HT1080 (cell line): Measurements from ENCODE around the gene HMCN2. TPM values are rescaled to one million over a fixed set of nuclear protein-coding genes. Genes with fewer than 3 reads are reported as not detected.
"Not testable (repeated sequence)": the region's sequence is repeated elsewhere in the genome, so short reads cannot be mapped to it uniquely, and the experiment has no call there.

ENCODE experiments used
- DNase-seq: peaks from one replicate; pipeline ENCODE4 v3.0.0-alpha.2; 2015; ENCODE audit warnings: low read depth
- total RNA-seq: library from RNA; depleted of rRNA; stranded (reverse); fragments of >200 nt; shearing (Covaris generic); gene quantifications from 2 replicates; pipeline ENCODE4 v1.2.3, GENCODE V29; 2014

HMCN2 gene
- total RNA-seq, 1 experiment from 2014 or later: 0.48 TPM

DNA sequence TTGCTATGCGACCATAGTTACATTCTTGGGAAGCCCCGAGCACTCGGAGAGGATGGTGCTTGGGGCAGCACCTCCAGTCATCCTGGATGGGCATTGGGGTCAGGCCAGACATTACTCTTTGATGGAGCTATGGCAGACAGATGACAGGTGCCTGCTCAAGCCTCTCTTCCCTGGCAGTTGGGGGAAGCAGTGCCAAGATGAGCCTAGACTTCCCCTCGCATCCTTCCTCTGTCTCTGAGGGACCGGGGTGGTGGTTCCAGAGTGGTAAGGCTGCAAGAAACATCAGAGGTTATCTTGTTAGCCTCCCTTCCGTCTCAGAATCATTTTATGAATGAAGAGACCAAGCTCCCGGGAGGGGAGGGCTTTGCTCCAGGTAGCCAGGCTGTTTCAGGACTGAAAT is 2.8 kb upstream of the HMCN2 start:
- no peak for DNase-seq

DNA sequence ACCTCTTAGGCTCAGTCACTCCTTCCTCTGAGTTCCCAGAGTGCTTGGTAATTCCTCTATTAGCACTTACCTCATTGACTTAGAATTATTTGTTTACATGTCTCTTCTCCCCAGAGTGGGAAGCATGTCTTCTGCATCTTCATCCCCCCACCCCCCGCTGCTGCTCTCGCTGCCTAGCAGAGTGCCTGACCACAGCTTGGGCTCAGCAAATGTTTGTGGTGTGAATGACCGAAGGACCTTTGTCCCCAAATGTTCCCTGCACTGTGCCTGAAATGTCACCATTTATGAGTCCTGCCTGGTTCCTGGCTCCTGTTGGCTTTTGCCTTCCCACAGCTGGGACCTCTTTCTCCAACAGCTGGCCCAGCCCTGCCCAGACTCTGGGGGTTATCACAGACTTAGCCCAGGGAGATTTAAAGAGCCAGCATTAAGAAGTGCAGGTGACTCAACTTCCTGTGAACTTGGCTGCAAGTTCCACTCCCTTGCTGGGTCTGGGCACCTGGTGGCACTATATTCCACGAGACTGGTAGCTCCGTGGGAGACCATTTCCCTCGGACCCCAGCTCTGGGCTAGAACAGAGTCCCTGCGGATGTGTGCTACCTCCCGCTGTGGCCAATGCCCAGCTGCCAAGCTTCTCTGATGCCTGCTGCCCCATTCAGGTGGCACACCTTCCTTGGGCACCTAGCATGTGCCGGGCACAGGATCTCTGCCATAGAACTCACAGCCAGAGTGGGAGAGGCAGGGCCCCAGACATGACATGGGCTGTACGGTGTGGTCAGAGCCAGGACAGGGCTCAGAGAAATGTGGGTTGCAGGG is 1.8 kb upstream of the HMCN2 start:
- peak; percentile 45 for DNase-seq

DNA sequence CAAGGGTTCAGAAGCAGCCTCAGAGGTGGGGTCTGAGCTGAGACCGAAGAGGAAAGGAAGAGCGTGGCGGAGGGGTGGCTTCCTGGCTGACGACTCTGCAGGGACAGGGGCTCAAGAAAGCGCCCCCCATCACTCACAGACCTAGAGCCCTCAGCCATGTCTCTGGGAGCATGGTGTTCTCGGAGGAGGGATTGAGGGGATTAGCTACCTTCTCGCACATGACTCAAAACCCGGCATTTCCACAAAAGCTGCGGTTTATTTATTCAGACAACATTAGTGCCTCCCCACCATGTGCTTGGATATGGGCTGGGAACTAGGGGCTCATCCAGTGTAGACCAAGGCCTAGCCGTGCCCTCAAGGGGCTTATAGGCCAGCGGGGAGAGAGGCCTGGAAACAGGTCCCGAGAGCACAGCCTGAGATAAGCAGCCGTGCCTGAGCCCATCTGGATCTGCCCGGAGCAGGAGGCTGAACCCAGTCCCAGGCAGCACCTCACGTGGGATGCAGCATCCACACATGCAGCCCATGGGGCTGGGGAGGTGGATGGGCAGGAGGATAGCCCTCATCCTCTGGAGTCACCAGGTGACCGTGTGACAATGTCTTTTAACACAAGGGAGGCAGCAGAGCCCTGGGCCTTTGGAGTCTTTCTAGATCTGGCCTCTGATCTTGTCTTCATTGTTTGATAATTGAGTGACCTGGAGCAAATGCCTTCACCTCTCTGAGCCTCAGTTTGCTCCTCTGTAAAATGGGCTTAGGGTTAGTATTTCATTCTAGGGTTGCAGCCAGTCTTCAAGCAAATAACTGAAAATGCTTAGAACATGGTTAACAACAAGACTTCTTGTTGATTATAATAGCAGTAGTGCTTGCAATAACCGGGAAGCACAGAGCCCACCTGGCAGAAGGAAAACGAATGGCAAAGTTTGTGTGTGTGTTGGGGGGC is 878 bp upstream of the HMCN2 start:
- DNase-seq: no peak

DNA sequence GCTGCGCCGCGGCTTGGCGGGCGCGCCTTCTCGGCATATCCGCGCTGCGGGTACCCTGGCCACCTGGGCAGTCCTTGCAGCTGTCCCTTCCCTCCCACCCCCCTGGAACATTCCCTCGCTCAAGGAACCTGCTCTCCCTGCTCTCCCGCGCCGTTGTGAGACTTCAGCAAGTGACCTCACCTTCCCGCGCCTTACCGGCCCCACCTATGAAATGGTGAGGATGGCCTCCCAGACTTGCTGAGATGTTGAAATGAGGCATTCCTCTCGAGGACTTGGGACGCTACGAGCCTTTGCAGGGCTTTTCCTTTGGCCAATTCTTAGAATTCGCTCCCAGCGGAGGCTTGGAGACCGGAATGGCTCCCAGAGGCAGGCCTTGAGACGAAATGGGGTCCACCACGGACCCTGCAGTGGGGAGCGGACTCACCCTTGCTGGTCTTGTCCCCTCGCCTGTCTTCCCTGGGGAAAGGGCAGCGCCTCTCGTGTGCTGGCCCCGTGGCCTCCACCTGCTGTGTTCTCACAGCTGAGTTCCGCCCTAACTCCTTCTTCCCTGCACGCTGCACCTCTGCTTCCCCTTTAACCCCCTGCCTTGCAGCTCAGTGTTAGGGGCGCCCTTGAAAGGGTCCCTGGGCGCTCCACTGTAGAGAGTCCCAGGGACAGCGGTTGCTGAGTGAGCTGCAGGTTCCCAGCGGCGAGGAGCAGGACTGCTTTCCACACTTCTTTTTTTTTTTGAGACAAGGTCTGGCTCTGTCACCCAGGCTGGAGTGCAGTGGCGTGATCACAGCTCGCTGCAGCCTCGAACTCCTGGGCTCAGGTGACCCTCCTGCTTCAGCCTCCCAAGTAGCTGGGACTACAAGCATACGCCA is 907 bp downstream of the HMCN2 start:
- no peak for DNase-seq

DNA sequence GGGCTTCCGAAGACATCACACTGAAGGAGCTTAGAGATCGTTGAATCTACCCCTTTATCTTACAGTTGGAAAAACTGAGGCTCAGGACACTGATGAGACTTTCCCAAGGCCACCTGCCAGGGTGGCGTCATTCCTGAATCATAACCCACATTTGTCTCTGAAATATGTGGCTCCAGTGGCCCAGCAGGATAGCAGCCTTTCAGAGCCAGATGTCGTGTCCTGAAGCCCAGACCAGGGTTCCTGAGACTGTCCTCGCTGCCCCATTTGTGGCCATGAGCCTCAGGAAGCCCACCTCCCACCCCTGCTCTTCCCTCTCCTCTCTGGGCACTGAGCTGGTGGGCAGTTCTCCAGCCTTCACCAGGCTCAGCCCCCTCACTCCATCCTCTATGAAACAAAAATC is 2.4 kb downstream of the HMCN2 start:
- DNase-seq: no peak

DNA sequence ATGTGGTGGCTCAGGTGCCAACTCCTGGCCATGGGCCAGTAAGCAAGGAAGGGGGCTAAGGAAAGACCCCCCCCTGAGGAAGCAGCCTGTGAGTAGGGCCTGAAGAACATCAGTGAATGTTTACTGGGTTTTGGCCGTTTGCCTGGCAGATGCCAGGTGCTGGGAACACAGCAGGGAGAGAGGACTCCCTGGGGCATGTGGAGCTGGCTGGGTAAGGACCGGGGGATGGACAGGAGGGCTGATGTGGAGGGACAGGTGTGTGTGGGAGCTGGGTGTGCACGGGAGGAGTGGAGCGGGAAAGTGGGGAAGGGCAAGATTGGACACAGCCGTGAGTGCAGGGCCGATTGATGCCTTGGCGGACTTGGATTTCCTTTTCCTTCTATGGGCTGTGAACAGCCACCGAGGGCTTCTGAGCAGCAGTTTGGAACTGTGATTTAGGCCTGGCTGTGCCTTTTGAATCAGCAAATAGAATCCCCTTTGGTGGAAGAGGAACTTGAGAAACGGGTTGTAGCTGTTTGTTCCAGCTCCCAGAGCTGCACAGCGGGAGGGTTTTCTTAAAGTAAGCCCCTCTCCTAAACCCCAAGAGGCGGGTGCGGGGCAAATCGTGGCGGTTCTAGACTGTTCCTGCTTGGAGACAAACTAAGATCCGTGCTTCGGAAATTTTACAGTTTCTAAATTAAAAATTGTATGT is 3.1 kb downstream of the HMCN2 start:
- DNase-seq: no peak

DNA sequence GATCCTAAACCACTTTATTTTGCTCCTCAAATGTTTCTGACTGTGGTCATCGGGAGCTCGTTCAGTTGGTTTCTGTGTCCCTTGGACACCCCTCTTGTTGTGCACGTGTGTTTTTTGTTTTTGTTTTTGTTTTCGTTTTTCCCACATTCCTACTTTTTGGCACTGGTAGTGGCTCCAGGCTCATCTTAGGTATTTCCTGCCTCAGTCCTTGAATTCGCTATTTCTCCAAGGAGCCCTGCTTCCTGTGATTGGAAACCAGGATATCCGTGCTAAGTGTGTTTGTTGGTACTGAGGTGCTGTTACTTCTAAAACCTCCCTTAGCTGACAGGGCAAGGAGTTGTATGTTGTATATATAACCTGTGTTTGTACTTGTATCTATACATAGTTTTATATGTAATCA is 5.9 kb downstream of the HMCN2 start:
- DNase-seq: no peak

DNA sequence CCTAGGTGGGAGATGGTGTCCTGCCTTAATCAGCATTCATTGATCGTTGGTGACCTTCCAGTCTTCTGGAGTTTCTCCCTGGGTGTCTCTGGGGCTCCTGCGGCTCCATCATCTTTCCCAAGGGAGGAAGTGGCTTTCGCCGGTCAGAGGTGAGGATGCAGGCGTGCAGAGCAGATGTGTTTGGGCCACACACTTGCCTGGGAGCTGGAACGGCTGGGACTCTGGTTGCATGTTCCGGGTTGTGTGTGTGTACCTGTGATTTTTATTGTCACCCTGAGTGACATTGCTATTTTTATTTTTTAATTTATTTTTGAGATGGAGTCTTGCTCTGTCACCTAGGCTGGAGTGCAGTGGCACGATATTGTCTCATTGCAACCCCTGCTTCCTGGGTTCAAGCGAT is 9.6 kb downstream of the HMCN2 start:
- no peak for DNase-seq

DNA sequence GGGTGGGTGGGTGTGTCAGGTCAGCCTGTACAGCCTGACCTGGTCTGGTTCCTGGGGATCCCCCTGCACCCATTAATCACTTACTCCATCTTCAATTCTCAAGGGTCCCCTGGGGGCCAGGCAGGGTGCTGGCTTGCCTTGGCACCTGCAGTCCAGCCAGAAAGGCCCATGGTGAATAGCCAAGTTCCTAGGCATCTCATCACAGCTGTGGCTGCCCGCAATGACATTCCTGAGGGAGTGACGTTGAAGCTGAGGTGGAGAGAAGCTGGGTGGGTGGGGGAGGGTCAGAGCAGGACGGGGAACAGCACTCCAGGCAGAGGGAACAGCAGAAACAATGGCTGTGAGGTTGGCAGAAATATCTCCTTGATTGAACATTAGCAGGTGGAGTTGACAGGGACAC is 10.6 kb downstream of the HMCN2 start:
- peak; percentile 66 for DNase-seq

DNA sequence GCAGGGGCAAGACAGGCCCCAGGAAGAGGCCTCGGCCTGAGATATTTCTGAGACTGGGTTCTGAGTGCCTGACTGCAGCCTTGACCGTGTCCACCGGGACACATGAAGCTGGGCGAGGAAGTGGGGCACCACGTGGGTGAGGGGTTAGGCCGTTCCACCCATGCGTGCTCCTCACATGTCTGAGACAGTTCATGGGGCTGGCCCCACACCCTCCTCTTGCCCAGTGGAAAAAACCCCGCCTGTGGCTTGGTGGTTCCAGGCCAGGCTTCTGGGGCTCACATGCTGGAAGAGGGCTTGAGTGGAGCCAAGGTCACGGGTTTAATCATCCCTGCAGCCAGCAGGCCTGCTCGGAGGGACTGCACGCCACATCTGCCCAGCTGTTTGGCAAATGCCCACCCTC is 11.4 kb downstream of the HMCN2 start:
- no peak for DNase-seq

DNA sequence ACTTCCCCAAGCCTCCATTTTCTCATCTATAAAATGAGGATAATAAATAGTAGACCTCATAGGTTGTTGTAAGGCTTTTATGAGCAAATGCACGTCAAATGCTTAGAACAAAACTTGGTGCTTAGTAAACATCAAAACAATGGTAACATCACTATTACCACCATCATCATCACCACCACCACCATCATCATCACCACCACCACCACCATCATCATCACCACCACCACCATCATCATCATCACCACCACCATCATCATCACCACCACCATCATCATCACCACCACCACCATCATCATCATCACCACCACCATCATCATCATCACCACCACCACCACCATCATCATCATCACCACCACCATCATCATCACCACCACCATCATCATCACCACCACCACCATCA is 12.0 kb downstream of the HMCN2 start:
- DNase-seq: not testable (repeated sequence)

DNA sequence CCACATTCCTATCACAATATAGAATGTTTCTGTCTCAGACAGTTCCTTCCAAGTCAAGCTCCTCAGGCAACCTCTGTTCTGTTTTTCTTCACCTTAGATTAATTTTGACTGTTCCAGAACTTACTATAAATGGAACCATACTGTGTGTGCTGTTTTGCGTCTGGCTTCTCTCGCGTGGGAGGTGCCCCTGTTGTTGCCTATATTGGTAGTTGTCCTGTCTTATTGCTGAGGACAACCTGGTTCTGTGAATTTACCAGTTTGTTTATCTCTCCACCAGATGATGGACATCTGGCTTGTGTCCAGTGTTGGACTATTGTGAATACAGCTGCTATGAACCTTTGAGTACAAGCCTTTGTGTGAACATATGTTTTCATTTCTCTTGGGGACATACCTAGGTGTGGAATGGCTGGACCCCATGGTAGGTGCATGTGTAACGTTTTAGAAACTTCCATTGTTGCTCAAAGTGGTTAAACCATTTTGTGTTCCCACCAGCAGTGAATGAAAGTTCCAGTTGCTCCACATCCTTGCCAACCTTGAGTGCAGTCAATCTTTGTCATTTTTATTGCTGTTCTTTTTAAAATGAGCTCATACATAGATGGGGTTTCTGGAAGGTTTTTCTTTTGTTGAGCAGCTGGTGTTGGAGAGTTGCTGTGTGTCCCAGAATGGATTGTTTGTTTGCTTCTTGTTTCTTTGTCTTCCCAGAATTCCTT is 18.1 kb downstream of the HMCN2 start:
- DNase-seq: no peak

DNA sequence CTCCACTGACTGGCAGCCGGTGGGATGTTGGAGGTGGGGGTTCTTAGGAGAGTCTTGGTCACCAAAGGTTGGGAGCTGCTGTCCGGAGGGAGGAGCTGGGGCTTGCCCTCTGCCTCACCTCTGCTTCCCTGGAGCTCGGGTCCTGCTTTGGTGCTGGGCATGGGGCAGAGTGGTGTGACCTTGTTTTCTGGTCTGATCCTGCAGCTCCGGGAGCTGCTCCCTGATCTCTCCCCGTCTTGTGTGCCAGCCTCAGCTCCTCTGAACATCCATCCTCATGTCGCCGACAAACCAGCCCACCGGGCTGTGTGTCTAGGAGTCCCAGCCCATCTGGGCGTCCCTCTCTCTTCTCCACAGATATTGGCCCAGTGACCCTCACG is 18.7 kb downstream of the HMCN2 start:
- no peak for DNase-seq

DNA sequence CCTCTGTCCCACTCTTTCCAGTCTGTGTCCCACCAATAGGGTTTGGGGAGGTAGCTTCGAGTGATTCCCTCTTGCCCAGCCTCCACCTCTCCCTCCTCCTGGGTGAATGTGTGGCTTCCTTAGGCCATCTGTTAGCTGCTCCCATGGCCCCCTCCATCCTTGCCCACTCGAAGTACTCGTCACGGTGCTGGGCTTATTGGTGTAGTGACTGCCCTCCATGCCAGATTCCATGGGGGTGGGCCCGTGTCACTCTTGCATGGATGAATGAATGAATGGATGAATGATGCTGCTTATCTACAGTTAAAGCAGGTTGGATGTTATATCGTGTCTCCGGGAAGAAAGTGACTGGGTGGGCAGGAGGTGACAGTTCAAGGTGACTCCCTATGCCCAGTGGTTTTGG is 19.1 kb downstream of the HMCN2 start:
- no peak for DNase-seq

DNA sequence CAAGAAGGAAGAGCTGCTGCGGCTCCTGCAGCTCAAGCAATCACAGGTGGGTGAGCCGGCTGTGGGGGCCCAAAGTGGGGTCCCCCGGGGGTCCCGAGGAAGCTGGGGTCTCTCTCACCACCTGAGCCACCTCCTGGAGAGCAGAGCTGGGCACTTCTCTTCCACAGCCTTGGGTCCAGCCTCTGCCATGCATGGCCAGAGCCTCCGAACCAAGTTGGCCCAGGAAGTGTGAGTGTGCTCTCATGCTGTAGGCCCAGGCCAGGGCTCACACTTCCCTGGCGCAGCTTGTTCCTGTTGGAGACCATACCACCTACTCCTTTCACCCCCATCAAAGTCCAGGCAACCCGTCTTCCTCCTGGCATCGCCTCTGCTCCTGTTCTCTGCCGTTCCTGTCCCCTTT is 19.7 kb downstream of the HMCN2 start:
- no peak for DNase-seq

DNA sequence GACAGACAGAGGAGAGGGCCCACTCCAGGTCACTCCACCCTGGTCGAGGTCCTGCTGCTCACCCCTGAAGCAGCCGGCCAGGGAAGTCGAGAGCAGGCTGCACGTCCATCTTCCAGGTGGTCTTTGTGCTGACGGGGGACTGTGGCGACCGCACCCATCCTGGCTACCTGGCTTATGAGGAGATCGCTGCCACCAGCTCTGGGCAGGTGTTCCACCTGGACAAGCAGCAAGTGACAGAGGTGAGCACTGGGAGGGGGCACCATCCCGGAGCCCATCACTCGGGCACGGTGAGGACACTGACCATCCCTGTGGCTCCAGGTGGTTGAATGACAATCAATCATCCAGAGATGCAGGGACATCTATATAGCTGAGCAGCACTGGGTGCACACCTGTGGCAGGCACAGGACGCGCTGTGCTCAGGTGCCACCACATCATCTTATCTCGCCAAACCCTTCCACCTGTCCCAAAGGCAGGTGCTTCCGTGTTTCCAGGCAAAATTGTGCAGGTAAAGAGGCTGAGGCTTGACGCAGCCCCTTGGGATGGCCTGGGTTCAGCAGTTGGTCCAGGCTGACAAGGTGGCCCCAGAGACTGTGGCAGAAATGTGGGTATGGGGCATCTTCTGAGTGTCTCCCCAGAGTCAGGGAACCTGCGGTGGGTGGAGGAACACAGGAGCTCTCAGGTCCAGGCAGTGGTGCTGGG is 20.7 kb downstream of the HMCN2 start:
- DNase-seq: no peak

DNA sequence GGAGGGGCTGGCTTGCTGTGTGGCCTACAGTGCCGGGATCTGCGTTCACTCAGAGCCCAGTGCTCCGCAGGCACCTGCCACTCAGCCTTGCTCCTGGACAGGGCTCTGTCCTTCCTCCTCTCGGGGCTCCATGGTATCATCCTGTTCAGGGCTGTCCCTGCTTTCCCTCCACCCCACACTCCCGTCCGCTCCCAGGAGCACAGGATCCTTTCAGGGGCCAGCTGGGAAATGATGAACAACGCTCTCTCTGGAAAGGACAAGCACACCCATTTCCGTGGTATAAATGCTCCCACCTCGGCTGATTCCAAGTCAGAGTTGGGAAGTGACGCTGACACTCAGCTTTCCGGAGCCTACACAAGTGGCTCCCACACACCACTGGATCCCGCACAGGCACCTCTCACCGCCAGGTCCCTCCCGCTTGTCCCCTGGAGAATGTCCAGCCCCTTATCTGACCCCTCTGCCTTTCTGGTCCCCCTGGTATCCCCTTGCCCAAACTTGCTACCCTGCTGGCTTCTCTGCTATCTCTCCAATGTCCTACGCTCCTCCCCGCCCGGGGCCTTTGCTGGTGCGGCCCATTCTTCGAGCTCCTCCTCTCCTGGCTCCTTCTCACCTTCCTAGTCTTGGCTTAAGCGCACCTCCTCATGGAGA is 21.3 kb downstream of the HMCN2 start:
- DNase-seq: no peak

DNA sequence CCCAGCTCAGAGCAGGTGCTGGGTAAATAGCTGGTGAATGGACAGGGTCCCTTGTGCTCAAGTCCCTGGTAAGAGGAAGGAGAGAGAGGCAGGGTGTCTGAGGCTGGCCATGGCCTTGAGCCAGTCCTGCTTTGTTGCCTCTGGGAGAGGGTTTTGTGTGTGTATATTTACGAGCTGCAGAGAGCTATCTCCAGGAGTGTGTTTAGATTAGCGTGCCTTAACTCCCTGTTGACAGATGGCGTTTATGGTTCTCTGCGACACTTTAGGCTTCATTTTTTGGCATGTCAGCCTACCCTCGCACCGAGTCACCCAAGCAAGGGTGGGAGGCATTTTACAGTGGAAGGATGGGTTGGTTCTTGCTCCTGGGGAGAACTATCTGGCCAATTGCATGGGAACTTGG is 22.2 kb downstream of the HMCN2 start:
- no peak for DNase-seq

DNA sequence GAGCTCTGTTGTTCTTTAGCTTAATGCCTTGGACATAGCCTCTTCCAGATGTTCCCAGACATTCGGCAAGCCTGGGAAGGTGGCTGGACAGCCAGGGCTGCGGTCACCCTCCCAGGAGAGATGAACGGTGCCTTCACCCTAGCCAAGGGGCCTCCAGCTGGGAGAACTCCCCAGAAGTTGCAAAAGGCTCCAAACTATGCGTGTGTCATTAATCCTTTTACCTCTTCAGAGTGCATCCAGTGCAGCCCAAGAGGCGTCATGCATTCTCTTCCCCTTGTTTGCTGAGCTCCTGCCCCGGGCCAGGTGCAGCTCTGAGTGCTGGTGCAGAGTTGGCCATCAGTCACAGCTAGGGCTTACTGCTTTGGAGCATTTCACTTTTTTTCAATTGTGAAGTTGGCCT is 22.8 kb downstream of the HMCN2 start:
- DNase-seq: no peak
